ENCODE data around the gene C1orf115.

Gene C1orf115

GRCh38 chr1:220742520-220742919 is 52.4 kb downstream of the C1orf115 start:
- no peak for DNase-seq (ENCODE audit: low spot score)
- TF ChIP-seq CTCF (IDR thresholded peaks at IDR 0.05; ENCODE audit: extremely low read depth, missing control alignments), result no peak

GRCh38 chr1:220746851-220747250 is 56.7 kb downstream of the C1orf115 start:
- TF ChIP-seq CTCF (IDR thresholded peaks at IDR 0.05; ENCODE audit: extremely low read depth, missing control alignments), result no peak

GRCh38 chr1:220747437-220748088 is 57.4 kb downstream of the C1orf115 start:
- TF ChIP-seq CTCF (IDR thresholded peaks at IDR 0.05; ENCODE audit: extremely low read depth, missing control alignments), result no peak
- DNase-seq (ENCODE audit: low spot score), result no peak

More at GRCh38 chr1:220746851-220747250, 56.7 kb downstream of the C1orf115 start:
- no peak for DNase-seq (ENCODE audit: low spot score)

- no peak for DNase-seq (ENCODE audit: low spot score)
These were observed 58.1 kb downstream of the C1orf115 start, which contains the start of gene MTARC2 for GRCh38 chr1:220748089-220748934. MTARC2 (plus strand) TSS chr1:220748322; CDS start chr1:220748532, 210 bp downstream.

More at GRCh38 chr1:220748089-220748934, 58.1 kb downstream of the C1orf115 start, which contains the start of gene MTARC2:
- no peak for TF ChIP-seq CTCF (IDR thresholded peaks at IDR 0.05; ENCODE audit: extremely low read depth, missing control alignments)

Measured in GM20000 (cell line).